HepG2 (cell line): ENCODE measurements around the gene PFKFB4. TPM values are rescaled to one million over a fixed set of nuclear protein-coding genes. Genes with fewer than 3 reads are reported as not detected.
A peak's percentile ranks its signal among the peaks of the same experiment; 100 is the strongest.

Experiments used
- BRCA1 ChIP-seq: sonication (generic); formaldehyde crosslinking; IDR thresholded peaks from 2 replicates; pipeline ENCODE4 v1.4.0; 2020; ENCODE audit warnings: missing genetic modification reagents
- FOSL2 ChIP-seq: sonication (generic); formaldehyde crosslinking; IDR thresholded peaks from 2 replicates; pipeline ENCODE4 v1.4.0; 2020; ENCODE audit warnings: missing genetic modification reagents
- HNF1A ChIP-seq, 2 experiments: sonication (generic) in 1 of 2; formaldehyde crosslinking in 1 of 2; IDR thresholded peaks; 2 replicates each; pipeline versions ENCODE4 v1.4.0 to v1.6.1; 2016 to 2020; ENCODE audit warnings: borderline replicate concordance in 1 of 2, low read depth in 1 of 2, mild to moderate bottlenecking in 1 of 2, missing genetic modification reagents in 1 of 2
- LCORL ChIP-seq, 2 experiments: fragments of 450-650 bp in 1 of 2; sonication (generic) in 1 of 2; formaldehyde crosslinking in 1 of 2; IDR thresholded peaks; 2 replicates each; pipeline versions ENCODE4 v1.5.0 to v1.6.1; 2017 to 2020; ENCODE audit warnings: antibody characterized with exemption in 1 of 2, missing genetic modification reagents in 1 of 2
- PCBP1 ChIP-seq: fragments of 200-400 bp; formaldehyde crosslinking; IDR thresholded peaks from 2 replicates; pipeline ENCODE4 v1.6.1; 2017; ENCODE audit warnings: mild to moderate bottlenecking, low read depth, low read length, borderline replicate concordance
- PHF20 ChIP-seq: sonication (generic); formaldehyde crosslinking; IDR thresholded peaks from 2 replicates; pipeline ENCODE4 v1.5.0; 2020; ENCODE audit warnings: mild to moderate bottlenecking, missing genetic modification reagents
- RELA ChIP-seq: sonication (generic); formaldehyde crosslinking; IDR thresholded peaks from 2 replicates; pipeline ENCODE4 v1.4.0; 2020; ENCODE audit warnings: missing genetic modification reagents
- SNAPC2 ChIP-seq: sonication (generic); formaldehyde crosslinking; IDR thresholded peaks from 2 replicates; pipeline ENCODE4 v1.8.1; 2022; ENCODE audit warnings: mild to moderate bottlenecking, missing genetic modification reagents
- SRSF9 ChIP-seq: fragments of 200-400 bp; formaldehyde crosslinking; IDR thresholded peaks from 2 replicates; pipeline ENCODE4 v1.6.1; 2018; ENCODE audit warnings: borderline replicate concordance, mild to moderate bottlenecking, low read depth, low read length; ENCODE audit not compliant: insufficient read depth, poor library complexity, severe bottlenecking
- TBP ChIP-seq: sonication (generic); formaldehyde crosslinking; IDR thresholded peaks from 2 replicates; pipeline ENCODE4 v1.5.0; 2020; ENCODE audit warnings: missing genetic modification reagents
- ZEB1 ChIP-seq: IDR thresholded peaks from 2 replicates; pipeline ENCODE4 v1.6.1; 2012; ENCODE audit warnings: mild to moderate bottlenecking, low read depth, inconsistent platforms; ENCODE audit not compliant: insufficient replicate concordance
- ZNF724P ChIP-seq: sonication (generic); formaldehyde crosslinking; IDR thresholded peaks from 2 replicates; pipeline ENCODE4 v1.8.0; 2022; ENCODE audit warnings: missing genetic modification reagents, borderline replicate concordance
- ZSCAN31 ChIP-seq: sonication (generic); formaldehyde crosslinking; IDR thresholded peaks from 2 replicates; pipeline ENCODE4 v1.5.0; 2020; ENCODE audit warnings: low read depth, mild to moderate bottlenecking, missing genetic modification reagents
- polyA plus RNA-seq, 8 experiments: library from polyadenylated mRNA; depleted of rRNA in 3 of 8; stranded (reverse) in 7 of 8; unstranded in 1 of 8; fragments of >200 nt; fragmentation: Illumina TruSeq in 4 of 8; extraction: Trizol in 4 of 8; gene quantifications; 2 replicates each; pipeline versions ENCODE4 v1.2.1 to v1.2.3, GENCODE V29; 2011 to 2016; ENCODE audit warnings: low read depth in 4 of 8, missing spikeins in 1 of 8, mixed read lengths in 1 of 8; ENCODE audit not compliant: insufficient read depth in 1 of 8
- total RNA-seq, 5 experiments: library from RNA; depleted of rRNA; stranded (reverse); fragments of >200 nt; fragmentation: Illumina TruSeq; extraction: Trizol; gene quantifications; 2 replicates each; pipeline ENCODE4 v1.2.3, GENCODE V29; 2016; ENCODE audit warnings: low read depth in 1 of 5
- TF ChIP-seq, protein P1 (sequence below): sonication (generic); formaldehyde crosslinking; IDR thresholded peaks from 2 replicates; pipeline ENCODE4 v1.4.0; 2020; ENCODE audit warnings: missing genetic modification reagents
- TF ChIP-seq, protein P2 (sequence below): sonication (generic); formaldehyde crosslinking; IDR thresholded peaks from 2 replicates; pipeline ENCODE4 v1.5.0; 2020; ENCODE audit warnings: mild to moderate bottlenecking, missing genetic modification reagents, moderate library complexity
- TF ChIP-seq, protein P3 (sequence below): sonication (generic); formaldehyde crosslinking; IDR thresholded peaks from 2 replicates; pipeline ENCODE4 v1.4.0; 2020; ENCODE audit warnings: missing genetic modification reagents
- TF ChIP-seq, protein P4 (sequence below): sonication (generic); formaldehyde crosslinking; IDR thresholded peaks from 2 replicates; pipeline ENCODE4 v1.5.0; 2020; ENCODE audit warnings: mild to moderate bottlenecking, missing genetic modification reagents

PFKFB4 gene
- total and polyA plus RNA-seq, 2 of the 13 experiments (the other 11 are each of a cell fraction or from before 2014, with no cell fraction given): 7.1 to 103 TPM

DNA sequence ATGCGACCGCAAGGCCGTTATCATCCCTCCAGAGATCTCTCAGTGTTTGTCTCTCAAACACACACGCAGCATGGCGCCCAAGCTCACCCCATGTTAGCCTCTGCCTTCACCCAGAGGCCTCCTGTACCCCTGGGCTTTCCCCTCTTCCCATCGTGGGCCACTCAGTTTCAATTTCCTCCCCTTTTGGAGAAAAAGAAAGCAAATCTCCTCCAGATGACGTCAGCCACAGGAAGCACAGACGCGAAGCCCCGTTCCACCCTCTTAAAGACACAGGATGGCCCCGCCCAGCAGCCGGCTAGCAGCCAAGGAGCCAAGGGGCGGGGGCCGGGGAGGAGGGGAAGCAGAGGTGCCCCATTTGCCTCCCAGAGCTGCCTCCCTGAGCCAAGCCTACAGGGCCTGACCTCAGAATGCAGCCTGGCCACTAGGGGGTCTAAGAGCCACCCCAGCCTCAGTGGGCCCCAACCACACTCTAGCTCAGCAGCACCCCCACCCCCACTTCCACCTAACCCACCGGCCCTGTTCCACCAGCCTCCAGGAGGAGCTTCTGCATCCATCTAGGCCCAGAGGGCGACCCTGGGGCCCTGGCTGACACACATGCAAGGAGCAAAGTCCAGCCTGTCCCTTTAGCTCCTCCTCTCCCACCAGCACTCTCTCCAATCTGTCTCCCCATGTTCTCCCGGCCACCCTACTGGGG lies 83.5 kb downstream of the PFKFB4 start (continued):
- TF ChIP-seq ZSCAN31 (CRISPR knock-in tag): peak; percentile 83; the same call in 1 of the 2 replicates
- TF ChIP-seq, protein P1, sequence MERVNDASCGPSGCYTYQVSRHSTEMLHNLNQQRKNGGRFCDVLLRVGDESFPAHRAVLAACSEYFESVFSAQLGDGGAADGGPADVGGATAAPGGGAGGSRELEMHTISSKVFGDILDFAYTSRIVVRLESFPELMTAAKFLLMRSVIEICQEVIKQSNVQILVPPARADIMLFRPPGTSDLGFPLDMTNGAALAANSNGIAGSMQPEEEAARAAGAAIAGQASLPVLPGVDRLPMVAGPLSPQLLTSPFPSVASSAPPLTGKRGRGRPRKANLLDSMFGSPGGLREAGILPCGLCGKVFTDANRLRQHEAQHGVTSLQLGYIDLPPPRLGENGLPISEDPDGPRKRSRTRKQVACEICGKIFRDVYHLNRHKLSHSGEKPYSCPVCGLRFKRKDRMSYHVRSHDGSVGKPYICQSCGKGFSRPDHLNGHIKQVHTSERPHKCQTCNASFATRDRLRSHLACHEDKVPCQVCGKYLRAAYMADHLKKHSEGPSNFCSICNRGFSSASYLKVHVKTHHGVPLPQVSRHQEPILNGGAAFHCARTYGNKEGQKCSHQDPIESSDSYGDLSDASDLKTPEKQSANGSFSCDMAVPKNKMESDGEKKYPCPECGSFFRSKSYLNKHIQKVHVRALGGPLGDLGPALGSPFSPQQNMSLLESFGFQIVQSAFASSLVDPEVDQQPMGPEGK: peak; percentile 89
- TF ChIP-seq LCORL (IDR thresholded peaks at IDR 0.05): no peak
- TF ChIP-seq LCORL (CRISPR knock-in tag; IDR thresholded peaks at IDR 0.05): peak; percentile 82
- TF ChIP-seq, protein P2, sequence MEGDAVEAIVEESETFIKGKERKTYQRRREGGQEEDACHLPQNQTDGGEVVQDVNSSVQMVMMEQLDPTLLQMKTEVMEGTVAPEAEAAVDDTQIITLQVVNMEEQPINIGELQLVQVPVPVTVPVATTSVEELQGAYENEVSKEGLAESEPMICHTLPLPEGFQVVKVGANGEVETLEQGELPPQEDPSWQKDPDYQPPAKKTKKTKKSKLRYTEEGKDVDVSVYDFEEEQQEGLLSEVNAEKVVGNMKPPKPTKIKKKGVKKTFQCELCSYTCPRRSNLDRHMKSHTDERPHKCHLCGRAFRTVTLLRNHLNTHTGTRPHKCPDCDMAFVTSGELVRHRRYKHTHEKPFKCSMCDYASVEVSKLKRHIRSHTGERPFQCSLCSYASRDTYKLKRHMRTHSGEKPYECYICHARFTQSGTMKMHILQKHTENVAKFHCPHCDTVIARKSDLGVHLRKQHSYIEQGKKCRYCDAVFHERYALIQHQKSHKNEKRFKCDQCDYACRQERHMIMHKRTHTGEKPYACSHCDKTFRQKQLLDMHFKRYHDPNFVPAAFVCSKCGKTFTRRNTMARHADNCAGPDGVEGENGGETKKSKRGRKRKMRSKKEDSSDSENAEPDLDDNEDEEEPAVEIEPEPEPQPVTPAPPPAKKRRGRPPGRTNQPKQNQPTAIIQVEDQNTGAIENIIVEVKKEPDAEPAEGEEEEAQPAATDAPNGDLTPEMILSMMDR (CRISPR knock-in tag): peak; percentile 79
- peak; percentile 38; the same call in 1 of the 2 replicates for TF ChIP-seq RELA (CRISPR knock-in tag)
- TF ChIP-seq SNAPC2 (CRISPR knock-in tag): peak; percentile 20; the same call in 1 of the 2 replicates
- TF ChIP-seq FOSL2 (CRISPR knock-in tag): peak; percentile 42; the same call in 1 of the 2 replicates
- TF ChIP-seq, protein P3, sequence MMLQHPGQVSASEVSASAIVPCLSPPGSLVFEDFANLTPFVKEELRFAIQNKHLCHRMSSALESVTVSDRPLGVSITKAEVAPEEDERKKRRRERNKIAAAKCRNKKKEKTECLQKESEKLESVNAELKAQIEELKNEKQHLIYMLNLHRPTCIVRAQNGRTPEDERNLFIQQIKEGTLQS (CRISPR knock-in tag): peak; percentile 56; the same call in 1 of the 2 replicates
- peak; percentile 70; the same call in 1 of the 2 replicates for TF ChIP-seq PHF20 (CRISPR knock-in tag)
- no peak for TF ChIP-seq BRCA1 (CRISPR knock-in tag)
- TF ChIP-seq HNF1A (IDR thresholded peaks at IDR 0.05; ENCODE audit: low read depth): 0 out of 2 replicates have a peak, but pooled peaks have one; percentile 12
- TF ChIP-seq HNF1A (CRISPR knock-in tag; IDR thresholded peaks at IDR 0.05; ENCODE audit: borderline replicate concordance): 0 out of 2 replicates have a peak, but pooled peaks have one; percentile 20
- 0 out of 2 replicates have a peak, but pooled peaks have one; percentile 53 for TF ChIP-seq PCBP1
- TF ChIP-seq TBP (CRISPR knock-in tag): no peak
- no peak for TF ChIP-seq SRSF9
- peak; percentile 24 for TF ChIP-seq ZEB1
- TF ChIP-seq, protein P4, sequence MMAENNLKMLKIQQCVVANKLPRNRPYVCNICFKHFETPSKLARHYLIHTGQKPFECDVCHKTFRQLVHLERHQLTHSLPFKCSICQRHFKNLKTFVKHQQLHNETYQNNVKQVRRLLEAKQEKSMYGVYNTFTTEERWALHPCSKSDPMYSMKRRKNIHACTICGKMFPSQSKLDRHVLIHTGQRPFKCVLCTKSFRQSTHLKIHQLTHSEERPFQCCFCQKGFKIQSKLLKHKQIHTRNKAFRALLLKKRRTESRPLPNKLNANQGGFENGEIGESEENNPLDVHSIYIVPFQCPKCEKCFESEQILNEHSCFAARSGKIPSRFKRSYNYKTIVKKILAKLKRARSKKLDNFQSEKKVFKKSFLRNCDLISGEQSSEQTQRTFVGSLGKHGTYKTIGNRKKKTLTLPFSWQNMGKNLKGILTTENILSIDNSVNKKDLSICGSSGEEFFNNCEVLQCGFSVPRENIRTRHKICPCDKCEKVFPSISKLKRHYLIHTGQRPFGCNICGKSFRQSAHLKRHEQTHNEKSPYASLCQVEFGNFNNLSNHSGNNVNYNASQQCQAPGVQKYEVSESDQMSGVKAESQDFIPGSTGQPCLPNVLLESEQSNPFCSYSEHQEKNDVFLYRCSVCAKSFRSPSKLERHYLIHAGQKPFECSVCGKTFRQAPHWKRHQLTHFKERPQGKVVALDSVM (CRISPR knock-in tag): peak; percentile 86
- TF ChIP-seq ZNF724P (CRISPR knock-in tag): 0 out of 2 replicates have a peak, but pooled peaks have one; percentile 43
